Measurements from ENCODE around the gene MYO16.

DNA sequence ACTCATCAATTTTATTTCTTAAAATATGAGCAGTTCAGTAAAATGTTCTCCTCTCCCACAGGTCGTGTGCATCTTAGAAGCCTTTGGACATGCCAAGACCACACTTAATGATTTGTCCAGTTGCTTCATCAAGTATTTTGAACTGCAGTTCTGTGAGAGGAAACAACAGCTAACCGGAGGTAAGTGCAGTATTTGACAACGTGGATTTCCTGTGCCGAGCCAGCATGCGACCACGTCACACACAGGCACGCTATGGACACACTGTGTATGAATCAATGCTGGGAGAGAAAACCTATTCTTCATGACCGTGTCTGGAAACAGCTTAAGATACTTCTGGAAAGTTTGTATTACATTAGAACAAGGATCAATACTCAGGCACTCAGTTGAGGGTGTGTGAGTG lies 268.5 kb downstream of the MYO16 start:
- TF ChIP-seq, protein P1, sequence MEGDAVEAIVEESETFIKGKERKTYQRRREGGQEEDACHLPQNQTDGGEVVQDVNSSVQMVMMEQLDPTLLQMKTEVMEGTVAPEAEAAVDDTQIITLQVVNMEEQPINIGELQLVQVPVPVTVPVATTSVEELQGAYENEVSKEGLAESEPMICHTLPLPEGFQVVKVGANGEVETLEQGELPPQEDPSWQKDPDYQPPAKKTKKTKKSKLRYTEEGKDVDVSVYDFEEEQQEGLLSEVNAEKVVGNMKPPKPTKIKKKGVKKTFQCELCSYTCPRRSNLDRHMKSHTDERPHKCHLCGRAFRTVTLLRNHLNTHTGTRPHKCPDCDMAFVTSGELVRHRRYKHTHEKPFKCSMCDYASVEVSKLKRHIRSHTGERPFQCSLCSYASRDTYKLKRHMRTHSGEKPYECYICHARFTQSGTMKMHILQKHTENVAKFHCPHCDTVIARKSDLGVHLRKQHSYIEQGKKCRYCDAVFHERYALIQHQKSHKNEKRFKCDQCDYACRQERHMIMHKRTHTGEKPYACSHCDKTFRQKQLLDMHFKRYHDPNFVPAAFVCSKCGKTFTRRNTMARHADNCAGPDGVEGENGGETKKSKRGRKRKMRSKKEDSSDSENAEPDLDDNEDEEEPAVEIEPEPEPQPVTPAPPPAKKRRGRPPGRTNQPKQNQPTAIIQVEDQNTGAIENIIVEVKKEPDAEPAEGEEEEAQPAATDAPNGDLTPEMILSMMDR (IDR thresholded peaks at IDR 0.05), result no peak
- TF ChIP-seq POLR2A (IDR thresholded peaks at IDR 0.05) (no peak), POLR2AphosphoS5 (IDR thresholded peaks at IDR 0.05) (no peak)

All from breast epithelium (tissue), 3 donors.